Inflammatory macrophage treated with lipopolysaccharide for 4 hours (primary cell): ENCODE measurements around the gene NPEPL1.
"Not testable (repeated sequence)": the region's sequence is repeated elsewhere in the genome, so short reads cannot be mapped to it uniquely, and the experiment has no call there.

ENCODE experiments used
- DNase-seq: peaks from one replicate; pipeline ENCODE4 v3.0.0-alpha.2; 2020

Gene NPEPL1, protein sequence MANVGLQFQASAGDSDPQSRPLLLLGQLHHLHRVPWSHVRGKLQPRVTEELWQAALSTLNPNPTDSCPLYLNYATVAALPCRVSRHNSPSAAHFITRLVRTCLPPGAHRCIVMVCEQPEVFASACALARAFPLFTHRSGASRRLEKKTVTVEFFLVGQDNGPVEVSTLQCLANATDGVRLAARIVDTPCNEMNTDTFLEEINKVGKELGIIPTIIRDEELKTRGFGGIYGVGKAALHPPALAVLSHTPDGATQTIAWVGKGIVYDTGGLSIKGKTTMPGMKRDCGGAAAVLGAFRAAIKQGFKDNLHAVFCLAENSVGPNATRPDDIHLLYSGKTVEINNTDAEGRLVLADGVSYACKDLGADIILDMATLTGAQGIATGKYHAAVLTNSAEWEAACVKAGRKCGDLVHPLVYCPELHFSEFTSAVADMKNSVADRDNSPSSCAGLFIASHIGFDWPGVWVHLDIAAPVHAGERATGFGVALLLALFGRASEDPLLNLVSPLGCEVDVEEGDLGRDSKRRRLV

DNA sequence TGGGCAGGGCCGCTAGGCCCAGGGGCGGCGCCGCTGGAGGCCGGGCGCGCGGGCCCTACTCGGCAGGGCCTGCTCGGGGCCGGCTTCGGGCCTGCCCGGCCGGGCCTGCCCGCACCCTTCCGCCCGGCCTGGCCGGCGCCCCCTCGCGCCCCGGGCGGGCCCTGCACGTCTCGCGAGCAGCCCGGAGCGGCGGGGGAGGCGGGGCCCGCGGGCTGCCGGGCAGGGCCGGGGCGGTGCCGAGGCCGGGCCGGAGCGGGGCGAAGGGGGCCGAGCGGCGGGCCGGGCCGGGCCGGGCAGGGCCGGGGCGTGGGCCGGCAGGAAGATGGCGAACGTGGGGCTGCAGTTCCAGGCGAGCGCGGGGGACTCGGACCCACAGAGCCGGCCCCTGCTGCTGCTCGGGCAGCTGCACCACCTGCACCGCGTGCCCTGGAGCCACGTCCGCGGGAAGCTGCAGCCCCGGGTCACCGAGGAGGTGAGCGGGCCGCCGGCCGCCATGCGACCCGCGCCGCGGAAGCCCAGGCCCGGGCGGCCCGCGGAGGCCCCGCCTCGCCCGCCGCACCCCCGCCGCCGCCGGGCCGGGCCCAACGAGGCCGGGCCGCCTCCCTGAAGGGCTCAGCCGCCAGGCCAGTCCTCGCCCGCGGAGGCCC, at the start of gene NPEPL1:
Gene NPEPL1, plus strand, starts transcription at position 222 of the 647 bp plus-strand sequence. Its CDS starts 101 bp downstream, at position 323.
- peak; percentile 86 for DNase-seq

DNA sequence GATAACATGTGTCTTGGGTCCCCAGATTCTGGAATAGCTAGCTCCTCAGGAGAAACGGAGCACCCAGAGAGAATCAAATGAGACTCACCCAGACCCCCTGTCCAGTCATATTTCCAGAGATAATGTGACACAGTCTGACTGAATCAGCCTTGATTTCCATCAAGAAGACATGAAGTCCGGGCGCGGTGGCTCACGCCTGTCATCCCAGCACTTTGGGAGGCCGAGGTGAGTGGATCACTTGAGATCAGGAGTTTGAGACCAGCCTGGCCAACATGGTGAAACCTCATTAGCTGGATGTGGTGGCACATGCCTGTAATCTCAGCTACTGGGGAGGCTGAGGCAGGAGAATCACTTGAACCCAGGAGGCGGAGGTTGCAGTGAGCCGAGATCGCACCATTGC, 49.7 kb upstream of the NPEPL1 start:
- DNase-seq = not testable (repeated sequence)

DNA sequence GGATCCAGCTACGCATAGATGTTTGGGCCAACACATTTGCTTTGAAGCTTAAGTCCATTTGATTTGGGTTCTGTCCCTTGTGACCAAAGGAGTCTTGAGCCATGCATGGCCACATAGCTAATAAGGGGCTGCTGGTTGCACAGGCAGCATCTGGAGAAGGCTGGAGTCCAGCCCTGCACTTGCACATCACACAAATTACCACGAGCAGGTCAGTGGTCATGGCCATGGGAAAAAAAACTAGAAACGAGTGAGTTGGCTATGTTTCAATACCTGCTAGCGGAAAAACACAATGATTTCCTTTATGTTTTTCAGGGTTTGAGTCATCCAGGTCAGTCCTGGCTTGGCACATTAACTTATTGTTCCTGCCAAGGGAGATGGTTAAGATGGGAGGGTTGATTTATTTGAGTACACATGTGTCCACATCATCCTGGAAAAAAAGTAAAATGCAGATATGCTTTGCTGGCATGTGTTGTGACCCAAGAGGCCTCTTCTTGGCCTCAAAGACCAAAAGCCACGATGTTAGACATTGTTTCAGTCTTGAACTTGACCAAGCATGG, 47.1 kb upstream of the NPEPL1 start:
- no peak for DNase-seq

DNA sequence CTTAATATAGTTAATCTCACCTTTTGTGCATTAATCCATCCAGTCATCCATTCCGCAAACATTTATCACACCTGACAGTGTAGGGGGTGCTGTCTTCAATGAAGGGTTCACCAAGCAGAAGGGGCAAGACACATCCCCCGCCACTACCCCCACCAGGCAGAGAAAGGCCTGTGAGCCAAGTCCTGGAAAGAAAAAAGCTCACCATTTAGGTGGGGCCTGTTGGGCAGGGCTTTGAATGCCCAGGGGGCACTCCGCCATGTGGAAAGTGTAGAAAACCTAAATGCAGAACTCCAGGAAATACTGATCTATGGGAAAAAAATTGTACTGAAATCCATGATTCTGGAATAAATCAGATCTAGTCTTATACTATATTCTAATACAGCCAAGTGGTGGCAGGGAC, 46.3 kb upstream of the NPEPL1 start:
- DNase-seq = no peak

DNA sequence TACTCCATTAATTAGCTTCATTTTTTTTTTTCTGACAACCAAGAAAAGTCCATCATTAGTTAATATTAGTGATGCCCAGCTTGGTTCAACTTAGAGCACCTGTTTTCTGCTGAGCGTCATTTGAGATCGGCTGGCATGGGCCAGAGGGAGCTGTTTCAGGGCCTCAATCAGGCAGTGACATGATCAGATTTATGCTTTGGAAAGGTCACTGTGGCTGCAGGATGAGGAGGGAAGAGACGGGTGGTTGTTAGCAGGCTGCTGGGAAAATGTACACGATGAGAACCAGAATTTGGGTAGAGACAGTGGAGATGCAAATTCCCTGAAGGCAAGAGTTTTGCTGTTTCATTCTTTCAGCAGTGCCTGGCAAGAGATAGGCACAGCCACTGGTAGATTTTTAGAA, 45.9 kb upstream of the NPEPL1 start:
- DNase-seq = no peak

DNA sequence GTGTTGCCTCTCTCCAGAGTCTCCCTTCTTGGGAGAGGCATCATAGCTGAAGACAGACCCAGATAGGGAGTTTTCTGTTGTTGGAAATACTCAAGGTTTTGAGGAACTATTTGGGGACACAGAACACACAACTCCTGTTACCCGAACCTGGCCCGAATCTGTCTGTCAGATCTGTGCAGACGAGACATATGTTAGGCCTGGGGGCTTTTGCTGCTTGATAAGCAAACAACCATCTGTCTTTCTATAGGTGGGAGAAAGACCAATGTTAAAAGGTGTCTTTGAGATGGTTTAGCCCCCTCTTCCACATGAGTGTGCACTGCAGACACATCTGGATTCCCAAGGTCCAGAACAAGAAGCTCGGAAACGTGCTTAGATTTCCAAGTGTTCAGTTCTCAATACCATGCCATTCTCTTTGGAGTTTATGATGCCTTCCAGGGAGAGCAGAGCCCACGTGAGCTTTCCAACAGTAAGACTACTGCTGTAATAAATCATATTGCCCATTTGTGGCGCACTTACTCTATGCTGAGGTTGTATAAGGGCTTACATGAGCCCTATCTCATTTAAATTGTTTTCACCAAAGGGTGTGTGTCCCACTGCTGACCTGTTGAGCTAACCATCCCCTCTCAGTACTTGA, 45.3 kb upstream of the NPEPL1 start:
- peak; percentile 26 for DNase-seq

DNA sequence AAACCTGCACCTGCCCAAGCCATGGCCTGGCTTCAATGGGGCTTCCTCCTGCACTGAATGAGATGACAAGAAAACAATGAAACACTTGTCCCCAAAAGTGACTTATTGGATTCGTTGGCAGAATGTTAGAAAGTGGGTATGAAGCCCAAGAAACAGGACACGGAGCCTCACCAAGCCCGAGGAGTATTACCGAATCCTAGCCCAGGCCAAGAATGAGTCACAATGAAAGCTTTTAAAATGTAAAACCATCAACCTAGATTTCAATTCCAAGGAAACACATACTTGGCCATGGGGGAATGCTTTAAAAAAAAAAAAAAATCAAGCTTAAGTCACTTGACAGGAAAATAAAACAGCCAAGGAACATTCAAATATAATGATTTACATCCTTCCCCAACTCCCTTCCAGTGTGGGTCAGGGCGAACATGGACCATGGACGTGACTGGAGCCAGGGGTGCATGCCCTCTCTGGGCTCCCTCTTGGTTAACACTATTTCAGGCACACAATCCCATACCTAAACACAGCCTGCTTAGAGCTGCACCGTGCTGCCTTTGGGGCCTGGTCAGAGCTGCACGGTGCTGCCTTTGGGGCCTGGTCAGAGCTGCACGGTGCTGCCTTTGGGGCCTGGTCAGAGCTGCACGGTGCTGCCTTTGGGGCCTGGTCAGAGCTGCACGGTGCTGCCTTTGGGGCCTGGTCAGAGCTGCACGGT, 44.7 kb upstream of the NPEPL1 start:
- DNase-seq = no peak

DNA sequence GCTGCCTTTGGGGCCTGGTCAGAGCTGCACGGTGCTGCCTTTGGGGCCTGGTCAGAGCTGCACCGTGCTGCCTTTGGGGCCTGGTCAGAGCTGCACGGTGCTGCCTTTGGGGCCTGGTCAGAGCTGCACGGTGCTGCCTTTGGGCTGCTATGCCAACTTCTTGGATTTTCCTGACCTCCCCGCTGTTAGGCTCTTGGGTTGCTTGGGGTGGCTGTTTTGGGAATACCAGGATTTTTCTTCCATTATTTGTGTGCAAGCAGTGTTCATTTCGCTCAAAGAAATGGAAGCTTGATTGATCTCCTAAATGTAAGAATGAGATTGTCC, 44.1 kb upstream of the NPEPL1 start:
- DNase-seq = not testable (repeated sequence)

DNA sequence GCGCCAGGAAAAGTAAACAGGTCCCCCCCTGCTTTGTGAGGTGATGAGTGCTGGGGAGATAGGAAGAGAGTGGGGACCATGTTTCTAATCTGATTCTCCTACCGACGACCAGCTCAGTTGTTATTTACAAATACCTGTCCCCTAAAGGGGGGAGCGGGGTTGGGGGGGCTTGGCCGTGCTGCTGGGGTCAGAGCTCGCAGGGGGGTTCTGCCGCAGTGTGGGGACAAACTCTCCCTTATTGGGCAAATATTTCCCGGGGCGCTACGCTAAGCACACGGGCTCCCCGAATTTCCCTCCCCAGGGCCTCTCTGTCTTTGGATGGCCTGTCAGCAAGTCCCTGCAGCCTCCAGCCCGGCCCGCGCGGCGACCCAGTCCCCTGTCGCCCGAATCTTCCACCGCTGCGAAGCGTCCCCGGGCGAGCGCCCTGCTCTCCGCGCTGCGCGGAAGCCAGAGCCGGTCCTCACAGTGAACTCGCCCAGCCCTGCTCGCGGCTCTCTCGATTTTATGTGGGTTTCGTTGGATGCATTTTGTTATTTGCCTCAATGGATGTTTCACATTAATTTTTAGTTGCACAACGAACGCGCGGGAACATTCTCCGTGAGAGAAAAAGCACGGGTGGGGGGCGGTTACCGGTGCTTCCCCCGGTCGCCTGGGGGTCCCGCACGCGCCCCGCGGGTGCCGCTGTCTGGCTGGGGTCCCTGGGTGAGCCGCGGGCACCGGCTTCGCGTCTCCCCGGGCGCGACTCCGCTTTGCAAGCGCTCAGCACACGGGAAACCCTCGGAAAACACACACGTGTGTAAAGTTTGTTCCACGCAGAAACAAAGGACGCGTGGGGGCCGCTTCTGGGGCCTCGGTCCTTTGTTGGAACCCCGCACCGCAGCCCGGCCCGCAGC, 43.1 kb upstream of the NPEPL1 start:
- peak; percentile 10 for DNase-seq

DNA sequence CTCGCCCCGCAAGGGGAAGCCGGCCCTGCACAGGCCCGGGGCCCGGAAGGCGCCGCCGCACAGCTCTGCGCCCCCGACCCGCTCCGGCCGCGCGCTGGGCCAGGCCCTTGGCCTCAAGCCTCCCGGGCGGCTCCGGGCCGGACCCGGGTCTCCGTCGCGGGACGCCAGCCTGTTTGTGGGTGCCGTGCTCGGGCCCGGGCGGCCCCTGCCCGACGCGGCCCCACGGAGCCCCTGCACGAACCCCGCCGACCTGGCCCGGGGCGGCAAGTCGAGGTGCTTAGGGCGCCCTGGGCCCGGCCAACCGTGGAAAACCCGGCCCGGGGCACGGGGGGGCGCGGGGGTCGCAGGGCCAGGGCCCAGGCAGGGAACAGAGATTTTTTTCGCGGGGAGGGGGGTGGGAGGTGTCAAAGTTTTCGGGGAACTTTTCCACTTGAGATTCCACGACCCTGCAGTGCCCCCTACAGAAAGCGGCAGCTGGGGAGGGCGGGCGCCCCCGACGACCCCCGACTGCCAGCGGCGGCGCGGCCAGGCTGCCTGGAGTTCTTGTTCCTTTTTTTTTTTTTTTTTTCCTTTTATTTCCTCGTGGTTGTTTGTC, 42.3 kb upstream of the NPEPL1 start:
- no peak for DNase-seq

DNA sequence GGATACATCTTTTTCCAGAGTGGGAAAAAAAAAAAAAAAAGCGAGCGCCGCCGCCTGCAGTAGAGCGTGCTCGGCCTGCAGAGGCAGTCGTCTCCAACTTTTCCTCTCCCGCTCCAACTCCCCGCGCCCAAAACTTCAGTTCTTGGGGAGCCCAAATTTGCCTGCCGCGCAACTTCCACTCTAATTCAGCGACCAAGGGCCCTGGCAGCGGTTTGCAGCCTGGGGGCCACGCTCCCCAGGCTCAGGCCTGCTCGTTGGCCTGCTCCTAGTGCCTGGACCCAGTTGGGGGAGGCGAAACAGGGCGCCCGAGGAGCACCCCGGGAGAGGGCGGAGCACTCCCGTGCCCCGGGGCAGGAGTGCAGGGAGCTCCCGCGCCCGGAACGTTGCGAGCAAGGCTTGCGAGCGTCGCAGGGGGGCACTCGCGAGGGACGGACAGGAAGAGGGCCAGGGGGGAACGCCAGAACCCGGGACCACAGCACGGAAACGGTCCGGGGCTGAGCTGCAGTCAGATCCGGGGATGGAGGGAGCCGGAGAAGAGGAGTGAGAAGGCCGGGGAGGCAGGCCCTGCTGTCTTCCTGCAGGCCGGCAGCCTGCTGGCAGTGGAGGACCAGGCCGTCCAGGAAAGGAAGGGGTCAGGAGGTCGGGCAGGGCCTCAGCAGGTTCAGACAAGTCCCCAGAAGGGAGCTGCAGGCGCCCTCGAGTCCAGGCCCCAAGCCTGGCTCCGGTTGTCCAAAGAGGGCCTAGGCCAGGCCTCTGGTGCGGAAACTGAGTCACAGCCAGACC, 41.6 kb upstream of the NPEPL1 start, which contains the start of gene STX16:
Gene STX16, plus strand, starts transcription at position 508 of the 783 bp plus-strand sequence. CDS start 724 bp downstream, outside the sequence.
- DNase-seq = peak; percentile 91

DNA sequence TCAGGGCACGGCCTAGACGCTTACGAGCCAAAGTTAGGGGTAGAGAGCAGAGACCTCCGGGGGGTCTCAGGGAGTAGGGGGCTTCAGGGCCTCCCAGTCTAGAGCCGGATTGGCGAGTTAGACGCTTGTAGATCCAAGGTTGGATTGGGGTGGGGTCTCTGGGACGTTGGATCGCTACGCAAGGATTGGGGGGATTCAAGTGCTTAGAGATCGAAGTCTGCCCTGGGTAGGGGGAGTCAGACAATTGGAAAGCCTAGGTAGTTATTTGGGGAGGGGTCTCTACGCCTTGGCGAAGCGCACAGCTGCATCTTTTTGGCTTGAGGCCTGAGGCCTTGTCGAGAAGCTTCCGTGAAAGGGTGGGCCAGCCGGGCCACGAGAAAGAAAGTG, 41.0 kb upstream of the NPEPL1 start:
- no peak for DNase-seq

DNA sequence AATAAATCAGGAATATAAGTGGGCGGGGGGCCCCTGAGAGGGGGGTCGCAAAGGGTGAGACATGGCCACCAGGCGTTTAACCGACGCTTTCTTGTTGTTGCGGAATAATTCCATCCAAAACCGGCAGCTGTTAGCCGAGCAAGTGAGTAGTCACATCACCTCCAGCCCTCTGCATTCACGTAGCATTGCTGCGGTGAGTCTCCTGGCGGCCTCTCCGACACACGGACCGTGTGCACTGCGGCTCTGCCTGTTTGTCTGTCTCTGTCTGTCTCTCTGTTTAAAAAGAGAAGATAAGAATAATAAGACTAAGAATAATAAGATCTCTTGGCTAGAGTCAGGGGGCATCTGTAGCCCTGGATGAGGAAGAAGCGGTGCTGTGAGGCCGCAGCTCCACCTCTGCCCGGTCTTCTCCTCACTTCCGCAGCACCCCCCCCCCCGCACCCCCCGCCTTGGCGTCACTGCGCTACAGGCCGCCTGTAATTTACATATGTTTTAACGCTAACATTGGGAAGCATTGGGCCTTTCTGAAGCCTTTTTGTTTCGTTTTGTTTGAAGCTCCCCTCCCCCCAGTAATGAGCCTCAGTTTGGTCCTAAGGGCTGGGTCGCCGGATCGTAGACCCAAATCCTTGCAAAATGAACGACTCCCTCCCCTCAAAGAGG, 40.5 kb upstream of the NPEPL1 start:
- peak; percentile 95 for DNase-seq

DNA sequence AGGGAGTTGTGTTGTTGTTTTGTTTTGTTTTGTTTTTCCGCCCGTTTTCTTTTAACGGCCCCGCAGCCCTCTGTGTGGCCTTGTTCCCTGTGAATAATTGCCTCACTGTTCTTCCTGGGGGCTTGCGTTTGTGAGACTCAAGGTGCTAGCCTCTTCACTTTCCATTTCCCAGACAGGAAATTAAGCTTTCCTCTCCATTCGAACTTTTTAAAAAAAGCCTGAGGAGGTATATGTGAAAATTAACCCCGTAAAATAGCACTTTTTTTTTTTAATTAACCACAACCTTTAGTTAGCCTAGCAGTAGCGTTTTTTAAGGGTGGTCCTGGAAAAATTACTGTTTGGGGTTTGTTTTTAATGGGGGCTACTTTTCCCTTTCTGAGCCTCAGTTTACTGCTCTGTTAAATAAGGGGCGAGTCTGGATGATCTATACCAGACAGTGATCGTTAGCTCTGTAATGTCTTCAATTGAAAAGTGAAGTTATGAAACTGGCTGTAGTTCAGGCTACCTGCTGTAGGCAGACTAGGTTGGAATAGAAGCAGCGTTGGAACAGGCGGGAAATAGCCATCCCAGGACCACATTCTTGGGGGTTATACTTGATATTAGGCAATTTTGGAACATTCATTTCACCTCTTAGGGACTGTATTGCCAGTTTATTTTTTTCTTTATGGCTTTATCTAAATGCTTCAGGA, 39.9 kb upstream of the NPEPL1 start:
- peak; percentile 35 for DNase-seq

DNA sequence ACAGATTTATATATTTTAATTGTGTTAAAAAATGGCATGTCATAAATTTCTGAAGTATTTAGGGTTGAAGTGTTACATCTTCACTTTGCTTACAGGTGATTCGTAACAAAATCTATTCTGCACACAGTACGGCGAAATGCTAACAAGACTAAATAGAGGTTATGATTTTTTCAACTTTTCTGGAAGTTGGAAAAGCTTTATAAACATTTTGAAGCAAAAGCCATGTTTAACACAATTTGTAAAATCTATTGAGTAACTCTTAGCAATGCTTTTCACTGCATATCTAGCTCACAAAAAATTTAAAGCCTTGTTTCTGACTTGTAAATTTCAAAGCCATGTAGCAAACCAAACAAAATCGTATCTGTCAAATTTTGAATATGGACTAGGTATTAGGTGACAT, 38.3 kb upstream of the NPEPL1 start:
- no peak for DNase-seq

DNA sequence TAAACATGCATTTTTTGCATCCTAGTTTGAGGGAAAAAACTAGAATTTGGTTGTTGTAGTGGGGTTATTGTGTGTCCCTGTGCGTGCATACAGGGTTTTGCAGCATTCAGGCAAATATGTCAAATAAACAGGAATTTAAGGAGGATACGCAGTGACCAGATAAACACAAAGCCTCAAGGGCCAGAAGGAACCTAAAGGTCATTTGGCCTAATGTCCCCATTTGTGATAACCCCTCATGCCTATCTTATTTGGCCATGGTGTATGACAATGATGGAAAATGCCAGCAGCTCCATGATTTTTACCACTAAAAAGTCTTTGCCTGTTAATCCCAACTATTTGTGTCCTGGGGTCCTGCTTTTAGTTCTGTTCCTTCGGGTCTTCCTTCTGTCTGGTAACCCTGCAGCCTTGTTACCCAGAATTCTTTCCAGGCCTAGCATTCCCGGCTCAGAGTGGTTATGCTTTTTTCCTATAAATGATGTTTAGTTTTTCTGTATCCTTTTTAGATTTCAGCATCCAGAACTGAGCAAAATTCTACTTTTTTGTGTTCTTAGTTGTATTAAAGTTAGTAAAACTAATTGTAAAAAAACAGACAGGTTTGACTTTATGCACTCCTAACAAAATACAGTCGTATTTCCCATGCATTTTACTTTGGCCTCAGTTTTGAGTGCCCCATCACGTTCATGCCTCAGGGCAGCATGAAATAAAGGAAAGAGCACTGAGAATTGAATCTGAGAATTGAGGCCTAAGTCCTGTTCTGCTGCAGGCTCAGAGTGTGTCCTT, 37.1 kb upstream of the NPEPL1 start:
- no peak for DNase-seq

DNA sequence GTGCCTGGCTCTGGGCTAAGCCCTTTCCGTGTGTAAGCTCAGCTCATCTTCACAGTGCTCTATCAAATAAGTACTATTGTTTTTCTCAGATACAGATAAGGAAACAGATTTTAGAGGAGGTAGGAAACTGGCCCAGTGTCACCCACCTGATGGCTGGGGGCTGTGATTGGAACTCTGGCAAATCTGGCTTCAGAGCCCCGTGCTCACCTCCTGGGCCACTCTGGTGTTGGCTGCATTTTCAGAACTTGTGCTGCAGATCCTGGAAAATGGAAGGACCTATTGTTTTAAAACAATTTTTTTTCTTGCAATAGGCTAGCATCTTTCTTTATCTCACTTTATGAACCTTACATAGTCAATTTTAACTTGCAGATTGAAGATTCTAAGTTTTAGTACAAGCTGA, 35.8 kb upstream of the NPEPL1 start:
- DNase-seq = no peak

DNA sequence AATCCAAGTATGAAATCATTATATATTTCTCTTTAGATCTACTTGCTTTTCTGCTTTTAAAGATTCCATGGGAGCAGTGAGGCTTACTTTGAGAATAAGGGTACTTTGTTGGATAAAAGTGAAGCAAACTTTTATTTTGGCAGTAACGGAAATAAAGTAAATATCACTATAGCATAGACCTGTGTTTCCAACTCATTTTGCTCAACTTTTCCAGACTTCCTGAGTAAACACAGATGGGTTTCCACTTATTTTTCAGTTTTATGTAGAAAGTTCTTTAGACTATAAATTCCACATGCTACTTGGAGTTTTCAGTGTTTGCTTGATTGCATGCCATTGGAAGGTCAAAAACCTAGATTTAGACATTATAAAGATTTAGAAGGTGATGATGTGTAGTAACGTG, 35.3 kb upstream of the NPEPL1 start:
- no peak for DNase-seq
